ENCODE results near the gene UST.

UST gene

DNA sequence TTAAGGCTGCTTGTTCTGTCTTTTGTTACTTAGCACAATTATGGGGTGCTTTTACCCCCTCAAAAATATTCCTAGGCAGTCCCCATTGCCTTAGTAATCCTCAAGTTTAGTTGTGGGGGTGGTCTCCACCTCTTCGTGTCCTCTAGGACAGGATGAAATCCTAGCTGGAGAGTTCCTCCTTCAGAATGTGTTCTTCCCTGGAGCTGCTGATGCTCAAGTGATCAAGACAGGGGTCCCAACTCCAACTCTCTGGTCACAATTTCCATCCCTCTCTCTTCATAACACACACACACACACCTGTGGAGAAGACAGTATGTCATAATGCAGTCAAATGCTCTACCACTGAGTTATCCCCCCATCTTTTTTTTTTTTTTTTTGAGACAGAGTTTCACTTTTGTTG lies 280.7 kb downstream of the UST start:
- H3K36me3 ChIP-seq (ENCODE audit: control insufficient read depth, low read length): no peaks in the 10 kb centered on the region
- H3K79me2 ChIP-seq (ENCODE audit: control insufficient read depth, low read length): no peaks in the 10 kb centered on the region
- no peak overlapping the region for H3K27ac ChIP-seq (ENCODE audit: low read depth, low read length)
- H3F3A ChIP-seq (ENCODE audit: control insufficient read depth, insufficient read depth): no peaks in the 10 kb centered on the region
- H4K20me1 ChIP-seq (ENCODE audit: control insufficient read depth, insufficient read depth, low read depth, low read length): no peaks in the 10 kb centered on the region
- no peak for TF ChIP-seq CTCF (IDR thresholded peaks at IDR 0.05; ENCODE audit: low read depth, low read length, poor library complexity, severe bottlenecking)
- H3K9me3 ChIP-seq (ENCODE audit: control insufficient read depth, insufficient read depth, low read length): peaks cover 6% of the 10 kb centered on the region
- peaks cover 4% of the 10 kb centered on the region for H3K27me3 ChIP-seq (ENCODE audit: control insufficient read depth, low read length)
- peaks cover 5% of the 10 kb centered on the region; the same call in 1 of the 2 replicates for H3K4me1 ChIP-seq (ENCODE audit: control insufficient read depth, low read length)
- H3K9me2 ChIP-seq (replicated peaks; ENCODE audit: control insufficient read depth, low read length): no peaks in the 10 kb centered on the region
- no peak overlapping the region for H3K4me3 ChIP-seq (ENCODE audit: low read length)
- no peak overlapping the region for H3K4me2 ChIP-seq (ENCODE audit: low read length)

GRCh38 chr6:149028767-149029405 lies 282.1 kb downstream of the UST start:
- Histone ChIP-seq H3K4me3 (ENCODE audit: low read length) (no peak overlapping the region), H3K27me3 (ENCODE audit: control insufficient read depth, low read length) (peaks cover 9% of the 10 kb centered on the region), H4K20me1 (ENCODE audit: control insufficient read depth, insufficient read depth, low read depth, low read length) (no peaks in the 10 kb centered on the region), H3K36me3 (ENCODE audit: control insufficient read depth, low read length) (no peaks in the 10 kb centered on the region), H3K9me3 (ENCODE audit: control insufficient read depth, insufficient read depth, low read length) (peaks cover 6% of the 10 kb centered on the region), H3K4me2 (ENCODE audit: low read length) (no peak overlapping the region), H3F3A (ENCODE audit: control insufficient read depth, insufficient read depth) (no peaks in the 10 kb centered on the region), H3K27ac (ENCODE audit: low read depth, low read length) (no peak overlapping the region), H3K4me1 (ENCODE audit: control insufficient read depth, low read length) (peaks cover 8% of the 10 kb centered on the region), H3K79me2 (ENCODE audit: control insufficient read depth, low read length) (no peaks in the 10 kb centered on the region), H3K9me2 (replicated peaks; ENCODE audit: control insufficient read depth, low read length) (no peaks in the 10 kb centered on the region)
- TF ChIP-seq EZH2phosphoT487 (IDR thresholded peaks at IDR 0.05; ENCODE audit: borderline replicate concordance, low read length) (no peak), CTCF (IDR thresholded peaks at IDR 0.05; ENCODE audit: low read depth, low read length, poor library complexity, severe bottlenecking) (peak; percentile 72)

GRCh38 chr6:149031201-149031858 lies 284.5 kb downstream of the UST start:
- TF ChIP-seq EZH2phosphoT487 (IDR thresholded peaks at IDR 0.05; ENCODE audit: borderline replicate concordance, low read length) (no peak), CTCF (IDR thresholded peaks at IDR 0.05; ENCODE audit: low read depth, low read length, poor library complexity, severe bottlenecking) (no peak)
- H3K4me1 ChIP-seq (ENCODE audit: control insufficient read depth, low read length): peaks cover 8% of the 10 kb centered on the region
- no peaks in the 10 kb centered on the region for H3F3A ChIP-seq (ENCODE audit: control insufficient read depth, insufficient read depth)
- H3K27ac ChIP-seq (ENCODE audit: low read depth, low read length): no peak overlapping the region
- H3K27me3 ChIP-seq (ENCODE audit: control insufficient read depth, low read length): peaks cover 13% of the 10 kb centered on the region
- no peaks in the 10 kb centered on the region for H4K20me1 ChIP-seq (ENCODE audit: control insufficient read depth, insufficient read depth, low read depth, low read length)
- H3K4me2 ChIP-seq (ENCODE audit: low read length): no peak overlapping the region
- no peaks in the 10 kb centered on the region for H3K9me2 ChIP-seq (replicated peaks; ENCODE audit: control insufficient read depth, low read length)
- no peaks in the 10 kb centered on the region for H3K36me3 ChIP-seq (ENCODE audit: control insufficient read depth, low read length)
- H3K79me2 ChIP-seq (ENCODE audit: control insufficient read depth, low read length): no peaks in the 10 kb centered on the region
- H3K9me3 ChIP-seq (ENCODE audit: control insufficient read depth, insufficient read depth, low read length): peaks cover 4% of the 10 kb centered on the region
- no peak overlapping the region for H3K4me3 ChIP-seq (ENCODE audit: low read length)
